ENCODE measurements around the gene CGB1. TPM values are rescaled to one million over a fixed set of nuclear protein-coding genes. Genes with fewer than 3 reads are reported as not detected.

The CGB1 gene
- total RNA-seq, 3 donors from 2014 or later: not detected

DNA sequence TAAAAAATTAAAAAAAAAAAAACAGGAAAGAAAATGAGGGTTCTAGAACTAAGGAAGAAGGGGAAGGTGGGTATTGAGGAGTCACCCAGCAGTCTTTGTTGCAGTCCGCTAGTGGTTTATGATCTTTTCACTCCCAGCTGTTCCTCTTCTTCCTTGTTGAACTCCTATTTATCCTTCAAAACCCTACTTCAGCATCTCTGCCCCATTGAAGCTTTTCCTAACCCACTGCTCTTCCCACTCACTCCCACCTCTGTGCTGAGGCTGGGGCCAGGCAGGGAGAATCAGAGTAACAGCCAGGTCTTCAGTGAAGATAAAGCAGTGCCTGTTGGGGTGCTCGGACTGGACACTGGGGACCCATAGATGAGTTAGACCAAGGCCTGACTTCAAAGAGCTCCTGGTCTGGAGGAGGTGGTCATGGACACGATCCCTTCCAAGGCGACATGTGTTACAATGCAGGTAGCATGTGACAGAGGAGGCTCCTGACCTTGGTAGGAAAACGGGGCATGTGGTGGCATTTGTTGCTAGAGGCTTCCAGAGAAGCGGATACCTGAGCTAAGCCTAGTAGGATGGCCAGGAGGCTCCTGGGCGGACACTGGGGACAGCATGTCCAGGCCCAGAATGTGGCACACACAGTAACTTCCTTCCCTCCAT, 31.6 kb downstream of the CGB1 start:
- no peak for DNase-seq (ENCODE audit: low spot score in 2 of 2)
- intact Hi-C loops (cut with DNase I; ENCODE audit: low total_unique reads): no loop called here
- H3K36me3 ChIP-seq: peaks cover 5% of the 10 kb centered on the region
- H3K27me3 ChIP-seq: no peaks in the 10 kb centered on the region
- no peak overlapping the region for H3K27ac ChIP-seq
- H3K9me3 ChIP-seq: no peaks in the 10 kb centered on the region
- no peak overlapping the region for H3K4me3 ChIP-seq
- TF ChIP-seq POLR2A (IDR thresholded peaks at IDR 0.05): no peak
- no peak for TF ChIP-seq CTCF (IDR thresholded peaks at IDR 0.05)
- H3K4me1 ChIP-seq: no peaks in the 10 kb centered on the region

GRCh38 chr19:49004133-49004532, 32.6 kb downstream of the CGB1 start:
- no peak overlapping the region for H3K4me3 ChIP-seq
- no peak overlapping the region for H3K27ac ChIP-seq
- intact Hi-C loops (cut with DNase I; ENCODE audit: low total_unique reads): no loop called here
- DNase-seq (ENCODE audit: low spot score in 2 of 2): no peak
- no peaks in the 10 kb centered on the region for H3K27me3 ChIP-seq
- H3K9me3 ChIP-seq: no peaks in the 10 kb centered on the region
- peaks cover 5% of the 10 kb centered on the region for H3K36me3 ChIP-seq
- no peaks in the 10 kb centered on the region for H3K4me1 ChIP-seq
- TF ChIP-seq POLR2A (IDR thresholded peaks at IDR 0.05) (no peak), CTCF (IDR thresholded peaks at IDR 0.05) (no peak), POLR2AphosphoS5 (IDR thresholded peaks at IDR 0.05) (no peak)

DNA sequence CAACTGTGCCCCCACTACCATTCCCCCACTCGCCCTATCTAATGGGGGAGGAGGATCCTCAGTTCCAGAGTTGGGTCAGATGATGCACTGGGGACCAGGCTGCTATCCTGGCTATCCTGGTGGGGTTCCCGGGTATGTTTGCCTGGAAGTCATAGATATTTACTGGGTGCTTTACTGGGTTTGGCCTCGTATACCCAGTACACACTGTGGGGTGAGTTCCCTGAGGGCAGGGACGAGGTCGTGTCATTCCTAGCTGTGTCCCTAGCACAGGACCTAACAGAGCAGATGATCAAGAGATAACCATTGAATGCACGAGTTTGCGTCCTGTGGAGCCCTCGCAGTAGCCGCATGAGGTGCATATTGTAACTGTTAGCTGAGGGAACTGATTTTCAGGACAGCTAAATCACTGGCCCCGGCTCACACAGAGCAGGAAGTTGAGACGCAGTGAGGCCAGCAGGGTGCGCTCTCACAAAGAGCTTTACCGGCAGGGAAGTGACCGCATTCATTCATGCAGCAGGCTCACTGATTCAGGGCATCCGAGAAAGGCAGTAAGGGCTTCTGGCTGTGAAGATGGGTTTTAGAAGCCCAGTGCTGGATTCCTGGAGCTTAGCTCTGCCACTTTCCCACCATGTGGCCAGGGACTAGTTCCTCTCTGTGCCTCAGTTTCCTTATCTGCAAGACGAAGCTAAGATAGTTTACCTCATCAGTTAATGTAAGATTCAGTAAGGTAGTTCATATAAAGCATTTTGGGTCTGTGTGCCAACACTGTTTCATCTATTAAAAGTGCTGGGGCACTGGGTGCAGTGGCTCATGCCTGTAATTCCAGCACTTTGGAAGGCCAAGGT, 37.0 kb downstream of the CGB1 start:
- Histone ChIP-seq H3K9me3 (no peaks in the 10 kb centered on the region), H3K27me3 (no peaks in the 10 kb centered on the region), H3K4me1 (no peaks in the 10 kb centered on the region), H3K4me3 (no peak overlapping the region), H3K36me3 (no peaks in the 10 kb centered on the region), H3K27ac (no peak overlapping the region)
- no peak for DNase-seq (ENCODE audit: low spot score in 2 of 2)
- intact Hi-C loops (cut with DNase I; ENCODE audit: low total_unique reads): no loop called here
- TF ChIP-seq POLR2A (IDR thresholded peaks at IDR 0.05) (no peak), CTCF (IDR thresholded peaks at IDR 0.05) (peak in 1 of 3 donors; percentile 29), POLR2AphosphoS5 (IDR thresholded peaks at IDR 0.05) (no peak)

DNA sequence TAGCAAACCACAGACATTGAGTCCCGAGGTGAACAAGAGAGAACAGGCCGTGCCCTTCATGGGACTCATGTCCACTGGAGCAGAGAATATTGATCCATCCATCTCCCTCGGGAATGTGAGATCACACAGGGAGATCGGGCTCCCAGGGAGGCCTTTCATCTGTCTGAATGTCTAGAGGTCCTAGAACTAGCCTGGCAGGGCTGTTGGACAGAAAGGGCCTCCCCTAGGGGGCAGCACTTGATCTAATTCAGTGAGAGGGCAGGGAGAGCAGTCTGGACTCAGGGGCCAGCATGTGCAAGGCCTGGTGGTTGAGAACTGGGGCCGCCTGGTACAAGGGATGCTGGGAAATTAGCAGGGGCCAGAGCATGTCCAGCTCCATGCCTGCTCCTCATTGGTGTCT, 38.7 kb downstream of the CGB1 start:
- no peak for DNase-seq (ENCODE audit: low spot score in 2 of 2)
- Histone ChIP-seq H3K4me3 (no peak overlapping the region), H3K27ac (no peak overlapping the region), H3K9me3 (no peaks in the 10 kb centered on the region), H3K4me1 (peaks cover 0 to 2% of the 10 kb centered on the region in 2 donors), H3K27me3 (no peaks in the 10 kb centered on the region), H3K36me3 (no peaks in the 10 kb centered on the region)
- TF ChIP-seq POLR2A (IDR thresholded peaks at IDR 0.05): no peak
- TF ChIP-seq POLR2AphosphoS5 (IDR thresholded peaks at IDR 0.05): no peak
- TF ChIP-seq CTCF (IDR thresholded peaks at IDR 0.05): no peak
- intact Hi-C loops (cut with DNase I; ENCODE audit: low total_unique reads): no loop called here

DNA sequence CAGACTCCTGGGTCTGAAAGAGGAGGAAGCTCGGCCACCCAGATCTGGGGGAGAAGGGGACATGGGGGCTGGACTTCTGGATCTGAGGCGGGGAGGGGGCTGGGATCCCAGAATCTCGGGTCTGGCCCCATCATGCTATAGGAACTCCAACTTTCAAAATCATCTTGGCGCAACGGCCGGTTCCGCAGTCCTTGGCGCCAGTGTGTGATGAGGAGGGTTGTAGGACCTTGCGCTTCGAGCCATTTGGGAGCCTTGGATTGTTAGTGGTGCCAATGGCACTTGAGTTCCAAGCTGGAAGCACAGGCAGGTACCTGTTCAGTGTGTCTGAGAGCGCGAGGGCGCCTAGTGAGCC, 42.7 kb downstream of the CGB1 start:
- Histone ChIP-seq H3K27me3 (no peaks in the 10 kb centered on the region), H3K9me3 (no peaks in the 10 kb centered on the region), H3K4me3 (peak overlapping the region; percentile 80 to 88 (median 85)), H3K4me1 (peaks cover 10 to 19% of the 10 kb centered on the region in 2 donors), H3K36me3 (no peaks in the 10 kb centered on the region), H3K27ac (peak overlapping the region; percentile 89 to 93)
- intact Hi-C loops (cut with DNase I; ENCODE audit: low total_unique reads): no loop called here
- DNase-seq (ENCODE audit: low spot score in 2 of 2): no peak
- no peak for TF ChIP-seq POLR2A (IDR thresholded peaks at IDR 0.05)
- TF ChIP-seq POLR2AphosphoS5 (IDR thresholded peaks at IDR 0.05): no peak
- no peak for TF ChIP-seq CTCF (IDR thresholded peaks at IDR 0.05)

Data from breast epithelium (tissue), 4 donors.